ENCODE measurements around the gene MBP.

The MBP gene

DNA sequence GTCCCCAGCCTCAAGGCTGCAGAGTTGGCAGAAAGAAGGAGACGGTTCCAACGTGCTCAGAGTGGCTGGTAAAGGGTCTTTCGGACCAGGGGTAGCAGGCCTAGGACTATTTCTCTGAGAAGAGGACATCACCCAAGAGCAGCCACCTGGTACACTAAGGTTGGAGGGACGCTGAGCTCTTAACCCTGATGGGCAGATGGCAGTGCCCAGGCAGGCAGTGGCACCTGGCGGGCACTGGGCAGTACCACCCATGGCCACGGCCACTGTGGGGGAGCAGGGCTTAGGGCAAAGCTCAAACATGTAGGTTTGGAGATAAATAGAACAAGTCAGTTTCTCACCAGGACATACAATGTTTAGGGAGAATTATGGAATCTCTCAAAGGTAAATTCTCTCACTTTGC is 53.5 kb downstream of the MBP start:
- no peak for DNase-seq

DNA sequence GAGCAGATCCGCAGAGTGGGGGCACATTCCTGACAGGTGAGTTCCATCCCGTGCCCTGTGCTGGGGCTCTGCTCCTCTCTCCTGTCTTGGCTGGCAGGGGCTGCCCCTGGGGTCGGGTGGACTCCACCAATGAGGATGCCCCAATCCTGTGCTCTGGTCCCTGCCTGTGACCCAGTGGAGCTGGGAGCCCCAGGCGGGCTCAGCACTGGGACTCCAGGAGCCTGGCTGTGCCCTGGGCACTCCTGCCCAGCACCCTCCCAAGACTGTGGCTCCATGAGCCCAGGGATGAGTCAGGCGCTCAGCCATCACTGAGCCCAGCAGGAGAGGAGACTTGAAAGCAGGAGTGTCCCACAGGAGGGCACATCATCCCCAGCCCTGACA is 53.9 kb downstream of the MBP start:
- no peak for DNase-seq

DNA sequence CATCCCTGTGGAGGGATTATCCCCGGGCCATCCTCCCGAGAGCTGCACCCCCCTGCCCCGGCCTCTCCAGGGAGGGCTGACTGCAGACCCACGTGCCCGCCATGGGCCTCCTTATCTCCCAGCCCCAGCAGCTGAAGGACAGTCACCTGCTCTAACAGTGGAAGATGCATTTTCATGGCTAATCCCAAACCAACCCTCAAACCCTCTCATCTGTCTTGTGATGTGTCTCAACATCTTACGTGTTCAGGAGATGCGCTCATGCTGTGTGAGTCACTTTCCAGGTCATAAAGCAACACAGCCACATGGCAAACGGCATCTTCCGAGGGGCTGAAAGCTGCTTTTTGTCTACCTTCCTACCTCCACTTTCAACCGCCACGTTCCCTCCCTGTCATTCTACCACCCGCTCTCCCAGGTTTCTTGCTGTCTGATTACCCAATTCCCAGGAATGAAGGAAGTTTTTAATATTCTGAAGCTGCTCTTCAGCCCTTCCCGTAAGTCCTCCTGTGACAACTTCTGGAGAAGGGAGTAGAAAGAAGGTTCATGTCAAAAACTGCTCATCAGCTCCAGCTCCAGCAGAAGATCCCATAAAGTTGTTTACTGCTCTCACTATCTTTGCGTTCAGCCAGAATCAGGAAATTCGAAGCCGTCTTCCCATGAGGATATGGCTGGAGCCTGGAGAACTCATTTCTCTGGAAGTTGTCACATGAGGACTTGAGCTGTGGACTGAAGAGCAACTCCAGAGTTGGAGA is 54.5 kb downstream of the MBP start:
- DNase-seq: no peak

DNA sequence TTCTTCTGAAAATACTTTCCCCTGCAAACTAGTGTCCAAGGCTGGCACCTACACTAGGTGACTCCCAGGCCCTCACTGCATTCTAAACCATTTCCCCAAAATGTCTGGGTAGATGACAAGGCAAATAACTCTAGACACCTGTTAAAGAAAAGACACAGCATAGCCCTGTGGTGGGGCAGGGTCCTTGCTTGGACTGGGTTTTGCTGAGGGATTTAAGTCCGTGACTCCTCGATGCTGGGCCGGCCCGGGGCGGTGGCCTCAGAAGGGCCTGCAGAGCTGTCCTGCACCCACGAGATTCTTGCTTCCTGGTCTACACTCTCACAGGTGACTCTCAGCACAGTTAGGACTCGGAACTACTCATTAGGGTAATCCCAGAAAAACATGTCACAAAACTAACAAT is 55.2 kb downstream of the MBP start:
- no peak for DNase-seq

- no peak for DNase-seq
Measured at GRCh38 chr18:77076111-77076510, 56.5 kb downstream of the MBP start.

DNA sequence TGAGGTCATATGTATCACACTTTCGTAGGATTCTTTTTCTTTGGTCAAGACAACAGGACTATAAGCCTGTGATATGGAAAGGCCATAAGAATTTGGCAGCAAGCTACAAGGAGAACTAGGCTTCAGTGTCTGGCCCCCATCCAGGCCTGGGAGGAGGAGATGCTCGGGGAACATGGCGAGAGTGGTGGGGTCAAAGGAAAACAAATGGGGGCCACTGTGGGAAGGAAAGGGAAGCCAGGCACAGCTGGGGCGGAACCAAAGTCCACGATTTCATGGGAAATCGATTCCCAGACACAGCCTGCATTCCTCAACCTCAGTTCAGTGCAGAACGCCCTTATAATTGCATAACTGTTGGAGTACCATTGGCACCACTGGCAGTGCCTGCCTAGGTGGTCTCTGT is 58.2 kb downstream of the MBP start:
- no peak for DNase-seq

- no peak for DNase-seq
Measured at GRCh38 chr18:77073336-77074093, 59.1 kb downstream of the MBP start.

GRCh38 chr18:77072566-77072965 is 60.0 kb downstream of the MBP start:
- DNase-seq: no peak

DNA sequence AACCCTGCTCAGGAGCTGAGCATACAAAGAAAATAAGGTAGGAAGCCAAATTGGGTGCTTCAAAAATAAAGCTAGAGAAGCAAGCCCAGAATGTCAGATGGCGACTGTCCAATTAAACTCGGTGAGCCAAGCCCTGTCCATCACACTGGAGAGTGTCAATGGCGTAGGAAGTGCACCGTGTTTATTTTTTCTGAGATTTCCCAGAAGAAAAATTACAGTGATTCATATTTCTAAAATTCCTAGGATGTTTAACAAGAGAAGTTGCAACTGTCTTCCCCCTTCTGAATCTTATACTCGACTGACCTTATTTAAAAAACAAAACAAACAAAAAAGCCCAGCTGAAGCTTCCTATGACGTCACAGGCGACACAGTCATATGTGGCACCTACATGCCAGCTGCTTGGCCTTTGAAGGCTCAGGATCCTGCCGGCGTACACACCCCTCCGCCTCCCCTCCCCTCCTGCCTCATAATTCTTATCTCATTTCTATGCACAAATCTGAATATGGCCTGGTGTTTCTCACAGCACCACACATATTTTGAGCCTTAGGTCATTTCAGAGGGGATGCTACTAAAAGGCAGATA is 60.8 kb downstream of the MBP start:
- DNase-seq: no peak

GRCh38 chr18:77071061-77071460 is 61.5 kb downstream of the MBP start:
- no peak for DNase-seq

- DNase-seq: no peak
Measured at GRCh38 chr18:77070627-77071026, 62.0 kb downstream of the MBP start.

DNA sequence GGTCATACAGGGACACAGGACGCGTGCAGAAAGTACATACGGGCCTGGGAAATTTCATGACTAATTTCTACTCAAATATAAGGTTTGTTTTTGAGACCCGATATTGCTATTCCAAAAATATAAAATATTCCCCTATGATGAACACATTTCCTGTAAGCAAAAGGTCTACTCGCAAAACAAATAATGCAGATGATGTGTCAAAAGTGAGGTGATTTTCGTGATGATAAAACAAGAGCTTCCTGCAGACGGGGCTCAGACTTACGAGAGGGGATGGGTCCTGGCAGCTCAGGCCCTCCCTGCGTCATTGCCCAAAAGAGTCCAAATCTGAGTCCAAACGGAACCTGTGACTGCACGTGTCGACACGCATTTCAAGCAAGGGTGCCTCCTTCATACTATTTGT is 62.7 kb downstream of the MBP start:
- no peak for DNase-seq

GRCh38 chr18:77069482-77069881 is 63.1 kb downstream of the MBP start:
- DNase-seq: no peak

- no peak for DNase-seq
Measured at GRCh38 chr18:77068321-77069312, 64.0 kb downstream of the MBP start.

GRCh38 chr18:77067291-77068061 is 65.1 kb downstream of the MBP start:
- no peak for DNase-seq

DNA sequence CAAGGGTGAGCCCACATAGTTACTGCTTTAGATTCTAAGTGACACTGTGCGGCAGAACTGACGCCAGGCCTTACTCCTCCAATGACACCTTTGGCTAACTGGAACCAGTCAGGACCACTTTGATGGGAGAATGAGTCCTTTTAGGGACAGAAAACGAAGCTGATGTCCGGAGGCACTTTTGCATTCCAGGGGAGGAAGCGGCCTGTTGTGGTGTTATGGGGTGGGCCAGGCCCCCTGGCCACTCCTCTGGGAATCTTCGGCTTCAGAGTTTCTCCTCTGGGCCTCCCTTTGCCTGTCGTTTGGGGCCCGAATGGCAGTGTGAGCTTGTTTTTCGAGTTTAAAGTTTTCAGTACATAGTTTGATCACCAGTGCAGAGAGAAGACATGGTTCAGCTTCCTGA is 65.9 kb downstream of the MBP start:
- DNase-seq: no peak

- DNase-seq: no peak
Measured at GRCh38 chr18:77066101-77066500, 66.5 kb downstream of the MBP start.

GRCh38 chr18:77065221-77065981 is 67.2 kb downstream of the MBP start:
- no peak for DNase-seq

- DNase-seq: no peak
Measured at GRCh38 chr18:77063260-77063659, 69.3 kb downstream of the MBP start.

DNA sequence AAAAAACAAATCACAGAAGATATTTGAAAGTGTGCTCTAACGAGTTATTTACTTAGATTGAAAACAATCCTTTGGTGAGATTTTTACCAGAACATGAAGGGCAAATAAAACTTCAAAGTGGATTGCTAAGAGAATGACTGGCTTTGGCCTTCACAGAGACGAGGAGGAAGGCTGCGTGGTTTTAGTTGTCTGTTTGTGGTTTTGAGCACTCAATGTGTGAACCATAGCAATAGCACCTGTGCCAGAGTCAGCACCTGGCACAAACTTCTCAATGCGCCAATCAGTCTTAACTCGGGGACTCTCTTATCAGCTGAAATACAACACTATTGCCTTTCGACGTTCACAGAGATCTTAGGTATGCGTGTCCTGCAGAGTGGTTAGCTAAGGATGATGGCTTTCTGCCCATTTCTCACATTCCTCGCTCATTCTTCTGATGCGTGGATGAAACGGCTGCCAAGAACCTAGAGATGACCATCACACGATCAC is 70.0 kb downstream of the MBP start:
- DNase-seq: no peak

- DNase-seq: no peak
Measured at GRCh38 chr18:77061946-77062517, 70.6 kb downstream of the MBP start.

All from NCI-H2227 treated with DMSO at 0.1 percent for 48 hours (cell line).